ENCODE measurements around the gene FSD1.
"Not testable (repeated sequence)": the region's sequence is repeated elsewhere in the genome, so short reads cannot be mapped to it uniquely, and the experiment has no call there.

DNA sequence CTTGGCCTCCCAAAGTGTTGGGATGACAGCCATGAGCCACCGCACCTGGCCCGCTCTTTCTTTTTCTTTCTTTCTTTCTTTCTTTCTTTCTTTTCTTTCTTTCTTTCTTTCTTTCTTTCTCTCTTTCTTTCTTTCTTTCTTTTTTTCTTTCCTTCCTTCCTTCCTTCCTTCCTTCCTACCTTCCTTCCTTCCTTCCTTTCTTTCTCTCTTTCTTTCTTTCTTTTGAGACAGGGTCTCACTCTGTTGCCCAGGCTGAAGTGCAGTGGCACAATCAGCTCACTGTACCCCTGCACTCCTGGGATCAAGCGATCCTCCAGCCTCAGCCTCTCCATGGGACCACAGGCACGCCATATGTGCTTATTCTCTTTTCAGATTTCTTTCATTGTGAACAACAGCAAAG is 18.3 kb upstream of the FSD1 start:
- TF ChIP-seq, protein P1, sequence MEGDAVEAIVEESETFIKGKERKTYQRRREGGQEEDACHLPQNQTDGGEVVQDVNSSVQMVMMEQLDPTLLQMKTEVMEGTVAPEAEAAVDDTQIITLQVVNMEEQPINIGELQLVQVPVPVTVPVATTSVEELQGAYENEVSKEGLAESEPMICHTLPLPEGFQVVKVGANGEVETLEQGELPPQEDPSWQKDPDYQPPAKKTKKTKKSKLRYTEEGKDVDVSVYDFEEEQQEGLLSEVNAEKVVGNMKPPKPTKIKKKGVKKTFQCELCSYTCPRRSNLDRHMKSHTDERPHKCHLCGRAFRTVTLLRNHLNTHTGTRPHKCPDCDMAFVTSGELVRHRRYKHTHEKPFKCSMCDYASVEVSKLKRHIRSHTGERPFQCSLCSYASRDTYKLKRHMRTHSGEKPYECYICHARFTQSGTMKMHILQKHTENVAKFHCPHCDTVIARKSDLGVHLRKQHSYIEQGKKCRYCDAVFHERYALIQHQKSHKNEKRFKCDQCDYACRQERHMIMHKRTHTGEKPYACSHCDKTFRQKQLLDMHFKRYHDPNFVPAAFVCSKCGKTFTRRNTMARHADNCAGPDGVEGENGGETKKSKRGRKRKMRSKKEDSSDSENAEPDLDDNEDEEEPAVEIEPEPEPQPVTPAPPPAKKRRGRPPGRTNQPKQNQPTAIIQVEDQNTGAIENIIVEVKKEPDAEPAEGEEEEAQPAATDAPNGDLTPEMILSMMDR (IDR thresholded peaks at IDR 0.05): not testable (repeated sequence)
- not testable (repeated sequence) for TF ChIP-seq POLR2A (IDR thresholded peaks at IDR 0.05)
